HepG2 (cell line): Measurements from ENCODE around the gene GDAP1L1. TPM values are rescaled to one million over a fixed set of nuclear protein-coding genes. Genes with fewer than 3 reads are reported as not detected.

ENCODE experiments used
- CREM ChIP-seq, 2 experiments: sonication (generic) in 1 of 2; formaldehyde crosslinking in 1 of 2; IDR thresholded peaks; 2 replicates each; pipeline versions ENCODE4 v1.4.0 to v1.6.1; 2016 to 2020; ENCODE audit warnings: antibody characterized with exemption in 1 of 2, mild to moderate bottlenecking in 1 of 2, missing genetic modification reagents in 1 of 2
- FOXP4 ChIP-seq: sonication (generic); formaldehyde crosslinking; IDR thresholded peaks from 2 replicates; pipeline ENCODE4 v1.4.0; 2020; ENCODE audit warnings: missing genetic modification reagents
- HNRNPL ChIP-seq: fragments of 200-400 bp; formaldehyde crosslinking; IDR thresholded peaks from 2 replicates; pipeline ENCODE4 v1.6.1; 2017; ENCODE audit warnings: mild to moderate bottlenecking, low read depth, low read length
- KDM4B ChIP-seq: sonication (generic); formaldehyde crosslinking; IDR thresholded peaks from 2 replicates; pipeline ENCODE4 v1.4.0; 2020; ENCODE audit warnings: missing genetic modification reagents
- NKX3-1 ChIP-seq: sonication (generic); formaldehyde crosslinking; IDR thresholded peaks from 2 replicates; pipeline ENCODE4 v1.5.0; 2020; ENCODE audit warnings: missing genetic modification reagents
- NPAS2 ChIP-seq: sonication (generic); formaldehyde crosslinking; IDR thresholded peaks from 2 replicates; pipeline ENCODE4 v1.8.0; 2022; ENCODE audit warnings: mild to moderate bottlenecking, missing genetic modification reagents, borderline replicate concordance
- PHF8 ChIP-seq: sonication (generic); formaldehyde crosslinking; IDR thresholded peaks from 2 replicates; pipeline ENCODE4 v1.5.0; 2020; ENCODE audit warnings: missing genetic modification reagents
- RAD21 ChIP-seq: fragments of 450-650 bp; formaldehyde crosslinking; IDR thresholded peaks from 2 replicates; pipeline ENCODE4 v1.5.0; 2020; ENCODE audit warnings: mild to moderate bottlenecking
- STAT5B ChIP-seq: sonication (generic); formaldehyde crosslinking; IDR thresholded peaks from 2 replicates; pipeline ENCODE4 v1.4.0; 2020; ENCODE audit warnings: missing genetic modification reagents
- ZBTB1 ChIP-seq: sonication (generic); formaldehyde crosslinking; IDR thresholded peaks from 2 replicates; pipeline ENCODE4 v1.4.0; 2020; ENCODE audit warnings: missing genetic modification reagents, borderline replicate concordance
- ZBTB3 ChIP-seq: sonication (generic); formaldehyde crosslinking; IDR thresholded peaks from 2 replicates; pipeline ENCODE4 v1.4.0; 2020; ENCODE audit warnings: low read depth, mild to moderate bottlenecking, moderate library complexity, missing genetic modification reagents, borderline replicate concordance
- ZBTB46 ChIP-seq: sonication (generic); formaldehyde crosslinking; IDR thresholded peaks from 2 replicates; pipeline ENCODE4 v1.4.0; 2020; ENCODE audit warnings: mild to moderate bottlenecking, missing genetic modification reagents, borderline replicate concordance
- ZFP41 ChIP-seq: sonication (generic); formaldehyde crosslinking; IDR thresholded peaks from 2 replicates; pipeline ENCODE4 v1.4.0; 2020; ENCODE audit warnings: mild to moderate bottlenecking, missing genetic modification reagents, borderline replicate concordance
- ZFP62 ChIP-seq: sonication (generic); formaldehyde crosslinking; IDR thresholded peaks from 2 replicates; pipeline ENCODE4 v1.4.0; 2020; ENCODE audit warnings: missing genetic modification reagents
- ZMAT5 ChIP-seq: sonication (generic); formaldehyde crosslinking; IDR thresholded peaks from 2 replicates; pipeline ENCODE4 v1.5.0; 2020; ENCODE audit warnings: mild to moderate bottlenecking, low read depth, missing genetic modification reagents, borderline replicate concordance
- ZNF10 ChIP-seq: sonication (generic); formaldehyde crosslinking; IDR thresholded peaks from 2 replicates; pipeline ENCODE4 v1.4.0; 2020; ENCODE audit warnings: mild to moderate bottlenecking, low read depth, missing genetic modification reagents, borderline replicate concordance
- ZNF282 ChIP-seq: fragments of 450-650 bp; IDR thresholded peaks from 2 replicates; pipeline ENCODE4 v1.6.1; 2018; ENCODE audit not compliant: partially characterized antibody
- ZNF383 ChIP-seq: sonication (generic); formaldehyde crosslinking; IDR thresholded peaks from 2 replicates; pipeline ENCODE4 v1.4.0; 2020; ENCODE audit warnings: missing genetic modification reagents, mild to moderate bottlenecking, borderline replicate concordance
- ZNF414 ChIP-seq: sonication (generic); formaldehyde crosslinking; IDR thresholded peaks from 2 replicates; pipeline ENCODE4 v1.5.0; 2020; ENCODE audit warnings: missing genetic modification reagents
- polyA plus RNA-seq, 8 experiments: library from polyadenylated mRNA; depleted of rRNA in 3 of 8; stranded (reverse) in 7 of 8; unstranded in 1 of 8; fragments of >200 nt; fragmentation: Illumina TruSeq in 4 of 8; extraction: Trizol in 4 of 8; gene quantifications; 2 replicates each; pipeline versions ENCODE4 v1.2.1 to v1.2.3, GENCODE V29; 2011 to 2016; ENCODE audit warnings: low read depth in 4 of 8, missing spikeins in 1 of 8, mixed read lengths in 1 of 8; ENCODE audit not compliant: insufficient read depth in 1 of 8
- total RNA-seq, 5 experiments: library from RNA; depleted of rRNA; stranded (reverse); fragments of >200 nt; fragmentation: Illumina TruSeq; extraction: Trizol; gene quantifications; 2 replicates each; pipeline ENCODE4 v1.2.3, GENCODE V29; 2016; ENCODE audit warnings: low read depth in 1 of 5
- TF ChIP-seq, protein P1 (sequence below): IDR thresholded peaks from 2 replicates; pipeline ENCODE4 v1.6.1; 2012; ENCODE audit warnings: low read length, improper control_type of control experiment

Gene GDAP1L1
- total and polyA plus RNA-seq, 2 of the 13 experiments (the other 11 are each of a cell fraction or from before 2014, with no cell fraction given) = 0.04 TPM; not detected in 1

GRCh38 chr20:44310664-44311639 is 63.8 kb downstream of the GDAP1L1 start, which contains the start of gene FITM2 (continued):
- TF ChIP-seq, protein P1, sequence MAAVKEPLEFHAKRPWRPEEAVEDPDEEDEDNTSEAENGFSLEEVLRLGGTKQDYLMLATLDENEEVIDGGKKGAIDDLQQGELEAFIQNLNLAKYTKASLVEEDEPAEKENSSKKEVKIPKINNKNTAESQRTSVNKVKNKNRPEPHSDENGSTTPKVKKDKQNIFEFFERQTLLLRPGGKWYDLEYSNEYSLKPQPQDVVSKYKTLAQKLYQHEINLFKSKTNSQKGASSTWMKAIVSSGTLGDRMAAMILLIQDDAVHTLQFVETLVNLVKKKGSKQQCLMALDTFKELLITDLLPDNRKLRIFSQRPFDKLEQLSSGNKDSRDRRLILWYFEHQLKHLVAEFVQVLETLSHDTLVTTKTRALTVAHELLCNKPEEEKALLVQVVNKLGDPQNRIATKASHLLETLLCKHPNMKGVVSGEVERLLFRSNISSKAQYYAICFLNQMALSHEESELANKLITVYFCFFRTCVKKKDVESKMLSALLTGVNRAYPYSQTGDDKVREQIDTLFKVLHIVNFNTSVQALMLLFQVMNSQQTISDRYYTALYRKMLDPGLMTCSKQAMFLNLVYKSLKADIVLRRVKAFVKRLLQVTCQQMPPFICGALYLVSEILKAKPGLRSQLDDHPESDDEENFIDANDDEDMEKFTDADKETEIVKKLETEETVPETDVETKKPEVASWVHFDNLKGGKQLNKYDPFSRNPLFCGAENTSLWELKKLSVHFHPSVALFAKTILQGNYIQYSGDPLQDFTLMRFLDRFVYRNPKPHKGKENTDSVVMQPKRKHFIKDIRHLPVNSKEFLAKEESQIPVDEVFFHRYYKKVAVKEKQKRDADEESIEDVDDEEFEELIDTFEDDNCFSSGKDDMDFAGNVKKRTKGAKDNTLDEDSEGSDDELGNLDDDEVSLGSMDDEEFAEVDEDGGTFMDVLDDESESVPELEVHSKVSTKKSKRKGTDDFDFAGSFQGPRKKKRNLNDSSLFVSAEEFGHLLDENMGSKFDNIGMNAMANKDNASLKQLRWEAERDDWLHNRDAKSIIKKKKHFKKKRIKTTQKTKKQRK = no peak
- TF ChIP-seq ZFP41 (CRISPR knock-in tag) = peak; percentile 59; the same call in 1 of the 2 replicates
- TF ChIP-seq ZBTB46 (CRISPR knock-in tag) = peak; percentile 93
- TF ChIP-seq KDM4B = peak; percentile 91
- no peak for TF ChIP-seq NPAS2 (CRISPR knock-in tag)
- TF ChIP-seq STAT5B = peak; percentile 89
- TF ChIP-seq ZBTB1 (CRISPR knock-in tag) = peak; percentile 28; the same call in 1 of the 2 replicates
- 0 out of 2 replicates have a peak, but pooled peaks have one; percentile 20 for TF ChIP-seq ZMAT5
- peak; percentile 91 for TF ChIP-seq PHF8 (CRISPR knock-in tag)
- peak; percentile 61; the same call in 1 of the 2 replicates for TF ChIP-seq ZNF383 (CRISPR knock-in tag)
- TF ChIP-seq ZFP62 = no peak
- TF ChIP-seq NKX3-1 = peak; percentile 79; the same call in 1 of the 2 replicates
- peak; percentile 84 for TF ChIP-seq FOXP4
- no peak for TF ChIP-seq HNRNPL
- TF ChIP-seq ZNF10 (CRISPR knock-in tag) = 0 out of 2 replicates have a peak, but pooled peaks have one; percentile 84
- no peak for TF ChIP-seq ZNF282
- no peak for TF ChIP-seq ZNF414 (CRISPR knock-in tag)
- TF ChIP-seq CREM (IDR thresholded peaks at IDR 0.05) = no peak; the same call in 1 of the 2 replicates
- no peak for TF ChIP-seq CREM (CRISPR knock-in tag; IDR thresholded peaks at IDR 0.05)
- peak; percentile 100 for TF ChIP-seq RAD21
- no peak for TF ChIP-seq ZBTB3 (CRISPR knock-in tag)
